T-helper 1 cell treated with Interleukin-12 subunit alpha and Interleukin-12 subunit beta and Interleukin-4 antibody, amounts not matched to agents 30 ng/mL and 1 ng/mL, for 36 hours (primary cell): ENCODE measurements around the gene ZNF474. TPM values are rescaled to one million over a fixed set of nuclear protein-coding genes. Genes with fewer than 3 reads are reported as not detected.

Experiments used
- intact Hi-C: fragments of 100-400 bp; cut with micrococcal nuclease; formaldehyde crosslinking; loops from one replicate; pipeline ENCODE4 v1.15.1; 2024
- total RNA-seq: library from RNA; stranded (reverse); gene quantifications from 2 replicates; pipeline ENCODE4 v1.2.3, GENCODE V29; 2022

Gene ZNF474
- total RNA-seq, 1 donor from 2014 or later, result 0.25 TPM

- intact Hi-C loops, result loop anchor here (1.0 kb wide), 1 partner anchor 24 kb away; no protein-coding TSS in a partner anchor
Observed at GRCh38 chr5:122179701-122180100, 50.4 kb downstream of the ZNF474 start.

- intact Hi-C loops, result loop anchor here (1.0 kb wide), 1 partner anchor 23 kb away; no protein-coding TSS in a partner anchor
Observed at GRCh38 chr5:122180146-122180712, 50.9 kb downstream of the ZNF474 start.

- intact Hi-C loops, result loop anchor here (1.0 kb wide), 1 partner anchor 22 kb away; no protein-coding TSS in a partner anchor
Observed at GRCh38 chr5:122180863-122181548, 51.7 kb downstream of the ZNF474 start.

- intact Hi-C loops, result no loop called here
Observed at GRCh38 chr5:122181863-122182262, 52.5 kb downstream of the ZNF474 start.

GRCh38 chr5:122182491-122182921 is 53.2 kb downstream of the ZNF474 start:
- intact Hi-C loops, result no loop called here

GRCh38 chr5:122183098-122183787 is 53.9 kb downstream of the ZNF474 start:
- intact Hi-C loops, result no loop called here

- intact Hi-C loops, result no loop called here
Observed at GRCh38 chr5:122183788-122184170, 54.4 kb downstream of the ZNF474 start.

GRCh38 chr5:122184676-122185255 is 55.4 kb downstream of the ZNF474 start:
- intact Hi-C loops, result no loop called here

- intact Hi-C loops, result no loop called here
Observed at GRCh38 chr5:122187426-122187825, 58.1 kb downstream of the ZNF474 start.

- intact Hi-C loops, result loop anchor here (10.0 kb wide), 1 partner anchor 1175 kb away; no protein-coding TSS in a partner anchor
Observed at GRCh38 chr5:122190156-122190555, 60.8 kb downstream of the ZNF474 start.

GRCh38 chr5:122192497-122193496 is 63.5 kb downstream of the ZNF474 start:
- intact Hi-C loops, result loop anchor here (2.0 to 10.0 kb wide), 2 partner anchors 222 to 1172 kb away; no protein-coding TSS in a partner anchor

GRCh38 chr5:122195802-122196394 is 66.6 kb downstream of the ZNF474 start:
- intact Hi-C loops, result loop anchor here (10.0 kb wide), 1 partner anchor 1169 kb away; no protein-coding TSS in a partner anchor

GRCh38 chr5:122199146-122199545 is 69.8 kb downstream of the ZNF474 start:
- intact Hi-C loops, result loop anchor here (10.0 kb wide), 1 partner anchor 1166 kb away; no protein-coding TSS in a partner anchor

- intact Hi-C loops, result no loop called here
Observed at GRCh38 chr5:122200450-122200849, 71.1 kb downstream of the ZNF474 start.

GRCh38 chr5:122200865-122201264 is 71.5 kb downstream of the ZNF474 start:
- intact Hi-C loops, result no loop called here

GRCh38 chr5:122201365-122201764 is 72.0 kb downstream of the ZNF474 start:
- intact Hi-C loops, result no loop called here

GRCh38 chr5:122202952-122203351 is 73.6 kb downstream of the ZNF474 start:
- intact Hi-C loops, result loop anchor here (1.0 kb wide), 1 partner anchor 23 kb away; no protein-coding TSS in a partner anchor
